ENCODE data around the gene RXFP2. TPM values are rescaled to one million over a fixed set of nuclear protein-coding genes. Genes with fewer than 3 reads are reported as not detected.

The RXFP2 gene
- total RNA-seq, 8 experiments from 2014 or later, result 0.19 to 0.24 TPM; not detected in 6

DNA sequence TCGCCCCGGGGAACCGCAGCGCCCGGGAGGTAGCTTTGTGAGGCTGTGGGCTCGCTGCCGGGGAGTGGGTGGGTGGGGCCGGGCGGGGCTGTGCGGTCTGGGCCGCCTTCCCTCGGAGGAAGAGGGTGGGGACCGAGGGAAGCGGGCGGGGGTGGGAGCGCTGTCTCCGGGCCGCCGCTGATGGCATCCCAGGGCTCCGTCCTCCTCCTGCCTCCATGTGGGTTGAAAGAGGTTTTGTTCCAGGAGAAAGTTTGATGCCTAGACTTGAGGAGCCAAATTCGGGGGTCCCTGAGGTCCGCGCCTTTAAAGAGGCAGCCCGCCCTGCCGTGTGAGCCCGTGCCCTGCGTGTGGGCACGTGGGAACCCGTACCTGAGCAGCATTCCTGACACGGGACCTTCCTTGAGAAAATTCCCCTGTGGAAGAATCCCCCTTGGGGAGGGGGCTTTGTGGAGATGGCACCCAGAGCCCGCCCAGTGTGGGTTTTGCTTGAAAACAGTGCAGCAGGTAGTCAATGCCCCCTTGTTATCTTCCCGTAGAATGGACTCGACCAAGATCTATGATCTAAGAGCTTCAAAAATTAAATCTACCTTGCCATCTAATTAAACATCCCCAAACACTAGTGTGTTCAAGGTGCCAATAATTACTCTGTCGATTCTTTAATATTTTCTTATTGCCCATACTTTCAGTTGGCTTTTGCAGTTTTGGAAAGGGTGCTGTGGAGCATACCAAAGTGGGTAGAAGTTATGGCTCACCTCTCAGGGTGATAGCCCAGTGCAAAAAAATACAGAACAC lies 107.8 kb downstream of the RXFP2 start:
- H3K27ac ChIP-seq, result peak overlapping the region in 1 of 2 donors; percentile 34
- 10 to 60% (median 53%) methylated on average over 1 to 6 of the region's 34 CpGs; no CpG with 5 or more reads in 4 of the 10 experiments for WGBS, 10 experiments
- H3K4me1 ChIP-seq (replicated peaks in 1 of 2), result peaks cover 4 to 20% of the 10 kb centered on the region in 2 donors
- ATAC-seq (replicated peaks in 6 of 8), result peak in 6 of 8 experiments; percentile 39 to 49 (median 43)
- in situ Hi-C loops (cut with MboI; ENCODE audit: low pct_unique_long_range_greater_than_20kb in 2 of 9, low sequenced_read_pairs in 9 of 9, unreplicated experiment in 9 of 9), result no loop called here
- peak overlapping the region; percentile 46 to 84 (median 72) for H3K4me3 ChIP-seq

DNA sequence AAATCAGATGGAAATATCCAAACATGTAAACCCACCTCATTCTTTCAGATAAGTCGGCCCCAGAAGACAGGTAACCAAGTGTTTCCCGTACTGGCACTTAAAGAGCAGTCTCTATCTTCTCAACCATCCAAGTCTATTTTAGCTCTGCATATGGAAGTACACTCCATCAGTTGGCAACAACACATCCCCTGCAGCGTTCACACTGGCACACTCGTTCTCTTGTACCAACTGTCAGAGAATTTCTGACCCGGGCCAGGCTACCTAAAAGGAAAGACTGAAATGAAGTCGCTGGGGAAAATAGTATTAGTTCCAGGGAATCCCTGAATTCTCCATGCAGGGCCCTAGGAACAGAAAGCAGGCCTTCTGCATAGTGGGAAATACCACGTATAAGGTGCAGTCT lies 109.3 kb downstream of the RXFP2 start:
- 58 to 100% (median 88%) methylated on average over 1 to 6 of the region's 7 CpGs; no CpG with 5 or more reads in 2 of the 10 experiments for WGBS, 10 experiments
- Histone ChIP-seq H3K27ac (no peak overlapping the region), H3K4me3 (no peak overlapping the region), H3K4me1 (replicated peaks in 1 of 2) (peaks cover 3 to 12% of the 10 kb centered on the region in 2 donors)
- in situ Hi-C loops (cut with MboI; ENCODE audit: low pct_unique_long_range_greater_than_20kb in 2 of 9, low sequenced_read_pairs in 9 of 9, unreplicated experiment in 9 of 9), result no loop called here
- no peak for ATAC-seq (replicated peaks in 6 of 8)

DNA sequence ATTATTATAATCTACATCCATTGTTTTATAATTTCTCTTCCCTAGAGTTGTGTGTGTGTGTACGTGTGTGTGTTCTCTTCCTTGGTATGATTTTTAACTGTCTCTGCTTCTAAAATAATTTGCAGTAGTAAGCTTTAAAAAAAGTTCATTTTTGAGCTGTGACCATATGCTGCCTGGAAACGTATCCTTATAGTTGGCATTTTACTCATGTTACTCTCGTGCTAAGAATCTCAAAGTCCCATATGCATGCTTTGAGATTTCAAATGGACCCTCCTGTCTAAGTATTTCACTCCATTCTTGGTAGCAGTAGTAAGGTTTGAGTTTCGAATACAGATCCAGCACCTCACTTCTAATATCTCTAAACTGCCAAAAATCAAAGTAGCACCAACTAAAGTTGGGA lies 109.9 kb downstream of the RXFP2 start:
- 49 to 100% (median 80%) methylated on average over 1 to 4 of the region's 4 CpGs for WGBS, 10 experiments
- in situ Hi-C loops (cut with MboI; ENCODE audit: low pct_unique_long_range_greater_than_20kb in 2 of 9, low sequenced_read_pairs in 9 of 9, unreplicated experiment in 9 of 9), result no loop called here
- H3K4me3 ChIP-seq, result no peak overlapping the region

DNA sequence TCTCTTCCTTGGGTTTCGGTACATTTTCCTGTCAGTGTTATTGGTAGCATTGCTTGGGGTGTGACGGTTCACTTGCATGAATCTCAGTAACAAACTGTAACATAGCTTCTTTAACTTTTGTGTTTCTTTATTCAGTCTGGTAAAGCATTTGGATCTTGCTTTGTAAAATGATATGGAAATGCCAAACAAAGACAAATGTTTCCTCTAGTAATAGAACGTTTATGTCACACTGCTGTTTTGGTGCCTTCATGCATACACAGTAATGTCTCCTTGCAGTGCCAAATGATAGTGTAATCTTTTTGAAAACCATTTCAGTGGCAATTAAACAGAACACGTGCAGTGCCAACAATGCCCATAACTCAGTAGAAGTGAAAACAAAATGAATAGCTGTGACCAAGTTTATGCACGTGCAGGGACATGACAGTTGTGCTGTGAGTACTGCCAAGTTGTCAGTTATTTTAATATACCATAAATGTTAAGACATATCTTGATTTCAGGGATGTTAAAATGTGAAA lies 110.8 kb downstream of the RXFP2 start:
- Histone ChIP-seq H3K4me3 (no peak overlapping the region), H3K4me1 (replicated peaks in 1 of 2) (peaks cover 9 to 17% of the 10 kb centered on the region in 2 donors), H3K27ac (no peak overlapping the region)
- WGBS, 10 experiments, result 55 to 94% (median 77%) methylated on average over 2 to 5 of the region's 5 CpGs
- ATAC-seq (replicated peaks in 6 of 8), result no peak
- in situ Hi-C loops (cut with MboI; ENCODE audit: low pct_unique_long_range_greater_than_20kb in 2 of 9, low sequenced_read_pairs in 9 of 9, unreplicated experiment in 9 of 9), result no loop called here

More for the DNA sequence above, 109.9 kb downstream of the RXFP2 start:
- no peak for ATAC-seq (replicated peaks in 6 of 8)
- H3K4me1 ChIP-seq (replicated peaks in 1 of 2), result peaks cover 7 to 14% of the 10 kb centered on the region in 2 donors
- no peak overlapping the region for H3K27ac ChIP-seq

DNA sequence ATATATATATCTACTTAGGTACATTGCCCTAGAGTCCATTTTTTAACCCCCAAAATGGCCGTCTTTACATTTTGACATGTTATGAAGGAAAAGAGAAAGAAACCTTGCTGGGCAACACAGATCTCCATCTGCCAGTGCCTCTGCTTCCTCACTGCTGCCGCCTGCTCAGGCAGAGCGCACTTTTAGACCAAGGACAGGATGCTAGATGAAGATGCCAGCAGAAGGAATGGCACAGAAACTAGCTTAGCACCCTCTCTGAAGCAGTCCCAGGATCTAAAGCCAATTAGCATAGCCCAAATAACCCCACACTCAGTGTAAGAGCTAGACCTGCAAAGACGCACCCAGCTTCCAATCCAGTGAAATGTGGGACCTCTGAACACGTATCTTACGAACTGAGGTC lies 111.9 kb downstream of the RXFP2 start:
- in situ Hi-C loops (cut with MboI; ENCODE audit: low pct_unique_long_range_greater_than_20kb in 2 of 9, low sequenced_read_pairs in 9 of 9, unreplicated experiment in 9 of 9), result no loop called here
- Histone ChIP-seq H3K4me1 (replicated peaks in 1 of 2) (peaks cover 9 to 17% of the 10 kb centered on the region in 2 donors), H3K27ac (no peak overlapping the region), H3K4me3 (no peak overlapping the region)
- 95 to 100% (median 97%) methylated on average over 1 to 6 of the region's 6 CpGs; no CpG with 5 or more reads in 4 of the 10 experiments for WGBS, 10 experiments
- no peak for ATAC-seq (replicated peaks in 6 of 8)
